Activated CD8-positive, alpha-beta T cell treated with anti-CD3 and anti-CD28 coated beads, Interleukin-2, amount 10 ng/mL, durations not matched to agents 7 days and 5 days (primary cell): ENCODE results near the gene TM4SF1. TPM values are rescaled to one million over a fixed set of nuclear protein-coding genes. Genes with fewer than 3 reads are reported as not detected.

Experiments used
- ATAC-seq: fragments of 150-1000 bp; cut with Tn5 transposase; one replicate; pipeline ENCODE4 v1.10.0; 2021; ENCODE audit warnings: moderate library complexity
- CTCF ChIA-PET: fragments of 350-600 bp; sonication (Branson Sonifier 250); formaldehyde crosslinking; loops from one replicate; lab custom pipeline; 2021; ENCODE audit warnings: antibody characterized with exemption; lab: Charles Lee
- POLR2A ChIA-PET: fragments of 350-600 bp; sonication (Branson Sonifier 250); formaldehyde crosslinking; loops from one replicate; lab custom pipeline; 2021; ENCODE audit warnings: antibody characterized with exemption; lab: Charles Lee
- DNase-seq: peaks from one replicate; pipeline ENCODE4 v3.0.0-alpha.2; 2020
- H3K27ac Mint-ChIP-seq: one replicate; pipeline ENCODE4 v1.8.0; 2021; ENCODE audit warnings: mild to moderate bottlenecking, mixed read lengths
- H3K27me3 Mint-ChIP-seq: one replicate; pipeline ENCODE4 v1.8.0; 2021; ENCODE audit warnings: low read depth, mixed read lengths
- H3K36me3 Mint-ChIP-seq: one replicate; pipeline ENCODE4 v1.8.0; 2021; ENCODE audit warnings: low read depth, mixed read lengths
- H3K4me1 Mint-ChIP-seq: one replicate; pipeline ENCODE4 v1.8.0; 2021; ENCODE audit warnings: low read depth, mixed read lengths
- H3K4me3 Mint-ChIP-seq: one replicate; pipeline ENCODE4 v1.8.0; 2021; ENCODE audit warnings: mild to moderate bottlenecking, mixed read lengths
- H3K9me3 Mint-ChIP-seq: one replicate; pipeline ENCODE4 v1.8.0; 2022; ENCODE audit warnings: mixed read lengths; ENCODE audit not compliant: insufficient read depth
- total RNA-seq, 2 experiments: library from RNA; stranded (reverse); gene quantifications; one replicate each; pipeline ENCODE4 v1.2.3, GENCODE V29; 2021

The TM4SF1 gene
- total RNA-seq, 2 experiments from 2014 or later = not detected

GRCh38 chr3:149391960-149392359 is 14.5 kb upstream of the TM4SF1 start:
- POLR2A ChIA-PET = no interaction called here
- no peaks in the 10 kb centered on the region for H3K36me3 Mint-ChIP-seq
- ATAC-seq (no peak), DNase-seq (no peak)
- CTCF ChIA-PET = interaction anchor here (0.7 kb wide), 1 partner anchor 163 kb away, joined by 3 read pairs; no protein-coding TSS in a partner anchor
- H3K9me3 Mint-ChIP-seq = no peaks in the 10 kb centered on the region
- no peaks in the 10 kb centered on the region for H3K4me1 Mint-ChIP-seq
- H3K27ac Mint-ChIP-seq = no peak overlapping the region
- no peak overlapping the region for H3K4me3 Mint-ChIP-seq
- H3K27me3 Mint-ChIP-seq = no peaks in the 10 kb centered on the region

GRCh38 chr3:149390772-149391212 is 13.3 kb upstream of the TM4SF1 start:
- ATAC-seq (no peak), DNase-seq (no peak)
- POLR2A ChIA-PET = no interaction called here
- no peaks in the 10 kb centered on the region for H3K36me3 Mint-ChIP-seq
- H3K9me3 Mint-ChIP-seq = no peaks in the 10 kb centered on the region
- no peaks in the 10 kb centered on the region for H3K4me1 Mint-ChIP-seq
- no peak overlapping the region for H3K27ac Mint-ChIP-seq
- no peaks in the 10 kb centered on the region for H3K27me3 Mint-ChIP-seq
- H3K4me3 Mint-ChIP-seq = no peak overlapping the region
- CTCF ChIA-PET = interaction anchor here (1.2 kb wide), 1 partner anchor 89 kb away, joined by 4 read pairs; no protein-coding TSS in a partner anchor

GRCh38 chr3:149390294-149390693 is 12.8 kb upstream of the TM4SF1 start:
- no peaks in the 10 kb centered on the region for H3K9me3 Mint-ChIP-seq

DNA sequence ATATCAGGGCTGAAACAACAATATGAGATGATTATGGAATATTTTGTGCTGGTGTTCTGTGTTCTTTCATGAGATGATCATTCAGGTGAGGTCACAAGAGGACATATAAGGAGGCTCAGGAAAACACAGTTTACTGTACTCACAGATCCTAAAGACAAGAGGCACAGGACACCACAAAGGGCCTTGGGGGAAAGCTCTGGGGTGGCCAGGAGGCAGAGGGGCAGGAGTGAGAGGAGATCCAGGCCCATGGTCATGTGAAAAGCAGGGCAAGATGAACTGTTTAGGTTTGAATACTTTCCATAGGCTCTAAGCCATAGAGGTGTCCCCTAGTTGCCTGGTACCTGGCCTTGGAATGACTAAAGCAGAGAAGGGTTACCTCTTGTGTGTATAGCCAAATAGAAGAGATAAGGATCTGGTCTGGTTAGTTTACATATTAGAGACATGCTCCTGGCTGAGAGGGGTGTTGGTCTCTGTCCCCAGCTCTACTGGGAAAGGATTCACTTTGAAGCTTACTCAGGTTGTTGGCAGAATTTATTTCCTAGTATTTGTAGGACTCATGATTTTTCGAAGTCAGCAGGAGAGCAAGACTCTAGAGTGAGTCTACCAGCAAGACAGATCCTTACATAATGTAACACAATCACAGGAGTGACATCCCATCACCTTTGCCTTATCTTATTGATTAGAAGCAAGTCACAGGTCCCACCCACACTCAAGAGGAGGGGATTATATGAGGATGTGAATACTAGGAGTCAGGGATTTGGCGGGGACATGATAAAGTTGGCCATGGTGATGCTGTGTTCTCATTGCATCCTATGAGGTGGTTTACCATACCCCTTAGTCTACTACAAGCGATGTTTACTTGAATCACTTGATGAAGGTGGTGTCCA is 11.3 kb upstream of the TM4SF1 start:
- CTCF ChIA-PET = no interaction called here
- H3K4me1 Mint-ChIP-seq = peaks cover 2% of the 10 kb centered on the region
- no peaks in the 10 kb centered on the region for H3K36me3 Mint-ChIP-seq
- POLR2A ChIA-PET = no interaction called here
- ATAC-seq (no peak), DNase-seq (no peak)
- no peaks in the 10 kb centered on the region for H3K9me3 Mint-ChIP-seq
- no peak overlapping the region for H3K4me3 Mint-ChIP-seq
- H3K27me3 Mint-ChIP-seq = no peaks in the 10 kb centered on the region
- H3K27ac Mint-ChIP-seq = no peak overlapping the region

More at GRCh38 chr3:149390294-149390693, 12.8 kb upstream of the TM4SF1 start:
- Mint-ChIP-seq H3K36me3 (no peaks in the 10 kb centered on the region), H3K27ac (no peak overlapping the region), H3K27me3 (no peaks in the 10 kb centered on the region), H3K4me1 (no peaks in the 10 kb centered on the region), H3K4me3 (no peak overlapping the region)
- CTCF ChIA-PET = interaction anchor here (1.2 kb wide), 1 partner anchor 89 kb away, joined by 4 read pairs; no protein-coding TSS in a partner anchor
- no peak for ATAC-seq
- no peak for DNase-seq
- POLR2A ChIA-PET = no interaction called here

GRCh38 chr3:149388001-149388440 is 10.6 kb upstream of the TM4SF1 start:
- H3K27me3 Mint-ChIP-seq = peaks cover 3% of the 10 kb centered on the region
- H3K9me3 Mint-ChIP-seq = no peaks in the 10 kb centered on the region
- H3K36me3 Mint-ChIP-seq = no peaks in the 10 kb centered on the region
- peaks cover 2% of the 10 kb centered on the region for H3K4me1 Mint-ChIP-seq
- ATAC-seq (no peak), DNase-seq (no peak)
- ChIA-PET POLR2A (no interaction called here), CTCF (no interaction called here)
- H3K4me3 Mint-ChIP-seq = no peak overlapping the region
- H3K27ac Mint-ChIP-seq = no peak overlapping the region

DNA sequence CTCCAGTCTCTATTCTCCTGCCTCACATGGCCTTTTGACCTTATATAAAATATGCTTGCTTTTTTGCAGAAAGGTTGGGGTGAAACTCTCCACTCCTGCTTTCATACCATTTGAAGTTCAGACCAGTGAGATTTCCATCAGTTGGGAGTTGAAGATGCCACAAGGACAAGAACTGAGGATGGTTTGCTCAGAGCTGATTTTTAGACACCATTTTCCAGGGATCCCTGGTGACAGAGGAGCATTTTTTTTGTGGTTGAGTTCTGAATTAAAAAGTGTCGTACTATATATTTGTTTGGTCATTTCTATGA is 8.8 kb upstream of the TM4SF1 start:
- ATAC-seq = no peak
- CTCF ChIA-PET = no interaction called here
- Mint-ChIP-seq H3K4me3 (no peak overlapping the region), H3K27ac (no peak overlapping the region), H3K4me1 (peaks cover 2% of the 10 kb centered on the region), H3K27me3 (peaks cover 3% of the 10 kb centered on the region), H3K9me3 (no peaks in the 10 kb centered on the region), H3K36me3 (no peaks in the 10 kb centered on the region)
- DNase-seq = no peak
- POLR2A ChIA-PET = interaction anchor here (1.2 kb wide), 1 partner anchor 14 kb away, joined by 3 read pairs; no protein-coding TSS in a partner anchor

DNA sequence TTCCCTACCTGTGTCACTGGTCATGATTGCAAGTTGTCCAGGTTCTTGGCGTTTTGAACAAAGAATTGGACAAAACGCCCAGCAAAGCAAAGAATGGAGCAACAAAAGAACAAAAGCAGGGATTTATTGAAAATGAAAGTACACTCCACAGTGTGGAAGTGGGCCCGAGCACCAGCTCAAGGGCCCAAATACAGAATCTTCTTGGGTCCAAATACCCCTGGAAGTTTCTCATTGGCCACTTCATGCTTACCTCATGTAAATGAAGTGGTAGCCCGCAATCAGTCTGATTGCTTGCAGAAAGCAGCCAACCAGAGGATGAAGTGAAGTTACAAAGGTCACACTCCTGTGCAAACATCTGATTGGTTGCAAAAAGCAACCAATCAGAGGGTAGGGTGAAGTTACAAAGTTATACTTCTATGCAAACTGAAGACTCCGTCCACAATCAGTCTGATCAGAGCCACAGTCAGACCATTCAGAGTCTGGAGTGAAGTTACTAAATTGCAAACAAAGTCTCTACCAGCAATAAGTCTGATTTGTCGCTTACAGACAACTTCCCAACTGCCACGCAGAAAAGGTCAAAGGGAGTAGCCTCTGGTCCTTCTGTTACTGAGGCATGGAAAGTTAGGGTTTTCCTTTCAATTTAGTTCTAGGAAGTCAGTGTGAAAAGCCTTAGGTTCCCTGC is 8.3 kb upstream of the TM4SF1 start:
- no peak for ATAC-seq
- H3K27ac Mint-ChIP-seq = no peak overlapping the region
- CTCF ChIA-PET = no interaction called here

GRCh38 chr3:149384911-149385321 is 7.5 kb upstream of the TM4SF1 start:
- DNase-seq (no peak), ATAC-seq (no peak)
- CTCF ChIA-PET = no interaction called here
- Mint-ChIP-seq H3K4me3 (no peak overlapping the region), H3K9me3 (no peaks in the 10 kb centered on the region), H3K27ac (no peak overlapping the region), H3K36me3 (no peaks in the 10 kb centered on the region), H3K4me1 (peaks cover 2% of the 10 kb centered on the region), H3K27me3 (peaks cover 3% of the 10 kb centered on the region)
- POLR2A ChIA-PET = no interaction called here

More for the DNA sequence above, 8.3 kb upstream of the TM4SF1 start:
- Mint-ChIP-seq H3K9me3 (no peaks in the 10 kb centered on the region), H3K4me1 (peaks cover 2% of the 10 kb centered on the region), H3K36me3 (no peaks in the 10 kb centered on the region), H3K27me3 (peaks cover 3% of the 10 kb centered on the region), H3K4me3 (no peak overlapping the region)
- DNase-seq = no peak
- POLR2A ChIA-PET = interaction anchor here (1.2 kb wide), 1 partner anchor 13 kb away, joined by 3 read pairs; no protein-coding TSS in a partner anchor

GRCh38 chr3:149384167-149384566 is 6.7 kb upstream of the TM4SF1 start:
- CTCF ChIA-PET = no interaction called here

GRCh38 chr3:149383703-149384102 is 6.3 kb upstream of the TM4SF1 start:
- H3K27me3 Mint-ChIP-seq = peaks cover 3% of the 10 kb centered on the region
- no peak for ATAC-seq
- POLR2A ChIA-PET = no interaction called here
- DNase-seq = no peak
- H3K36me3 Mint-ChIP-seq = no peaks in the 10 kb centered on the region
- no peak overlapping the region for H3K27ac Mint-ChIP-seq
- CTCF ChIA-PET = no interaction called here
- peaks cover 2% of the 10 kb centered on the region for H3K4me1 Mint-ChIP-seq
- H3K4me3 Mint-ChIP-seq = no peak overlapping the region
- no peaks in the 10 kb centered on the region for H3K9me3 Mint-ChIP-seq

More at GRCh38 chr3:149384167-149384566, 6.7 kb upstream of the TM4SF1 start:
- Mint-ChIP-seq H3K27ac (no peak overlapping the region), H3K27me3 (peaks cover 3% of the 10 kb centered on the region), H3K4me3 (no peak overlapping the region), H3K9me3 (no peaks in the 10 kb centered on the region), H3K36me3 (no peaks in the 10 kb centered on the region), H3K4me1 (peaks cover 2% of the 10 kb centered on the region)
- no peak for ATAC-seq
- POLR2A ChIA-PET = no interaction called here
- DNase-seq = no peak

DNA sequence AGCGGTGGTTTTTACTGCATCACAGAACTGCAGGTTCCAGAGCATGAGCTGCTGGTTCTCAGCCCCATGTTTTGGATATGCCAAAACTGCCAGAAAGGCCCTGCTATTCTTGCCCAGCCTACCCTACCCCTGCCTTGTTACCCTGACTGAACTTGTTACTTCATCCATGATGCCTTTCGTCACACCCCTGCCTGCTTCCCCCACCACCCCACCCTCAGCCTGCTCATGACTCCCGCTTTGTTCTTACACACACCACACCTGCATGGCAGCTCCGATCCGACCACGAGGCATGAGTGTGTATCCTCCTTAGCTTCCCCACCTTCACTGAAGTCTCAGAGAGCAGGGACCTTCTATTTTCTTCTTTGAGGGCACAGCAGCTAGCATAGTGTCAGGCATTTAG is 5.1 kb upstream of the TM4SF1 start:
- Mint-ChIP-seq H3K27ac (no peak overlapping the region), H3K9me3 (no peaks in the 10 kb centered on the region), H3K4me1 (peaks cover 2% of the 10 kb centered on the region), H3K36me3 (no peaks in the 10 kb centered on the region), H3K27me3 (peaks cover 4% of the 10 kb centered on the region), H3K4me3 (no peak overlapping the region)
- ATAC-seq (no peak), DNase-seq (no peak)
- ChIA-PET CTCF (interaction anchor here (0.6 kb wide), 1 partner anchor 97 kb away, joined by 3 read pairs; no protein-coding TSS in a partner anchor), POLR2A (no interaction called here)

GRCh38 chr3:149382101-149382467 is 4.6 kb upstream of the TM4SF1 start:
- Mint-ChIP-seq H3K4me1 (peaks cover 2% of the 10 kb centered on the region), H3K9me3 (no peaks in the 10 kb centered on the region), H3K27ac (no peak overlapping the region), H3K4me3 (no peak overlapping the region), H3K36me3 (no peaks in the 10 kb centered on the region), H3K27me3 (peaks cover 6% of the 10 kb centered on the region)
- ChIA-PET CTCF (no interaction called here), POLR2A (no interaction called here)
- DNase-seq (no peak), ATAC-seq (no peak)
